ENCODE data around the gene PTPN1. TPM values are rescaled to one million over a fixed set of nuclear protein-coding genes. Genes with fewer than 3 reads are reported as not detected.
A peak's percentile ranks its signal among the peaks of the same experiment; 100 is the strongest.

PTPN1 gene
- total RNA-seq, 2 donors from 2014 or later = 33.2 to 37.9 TPM

DNA sequence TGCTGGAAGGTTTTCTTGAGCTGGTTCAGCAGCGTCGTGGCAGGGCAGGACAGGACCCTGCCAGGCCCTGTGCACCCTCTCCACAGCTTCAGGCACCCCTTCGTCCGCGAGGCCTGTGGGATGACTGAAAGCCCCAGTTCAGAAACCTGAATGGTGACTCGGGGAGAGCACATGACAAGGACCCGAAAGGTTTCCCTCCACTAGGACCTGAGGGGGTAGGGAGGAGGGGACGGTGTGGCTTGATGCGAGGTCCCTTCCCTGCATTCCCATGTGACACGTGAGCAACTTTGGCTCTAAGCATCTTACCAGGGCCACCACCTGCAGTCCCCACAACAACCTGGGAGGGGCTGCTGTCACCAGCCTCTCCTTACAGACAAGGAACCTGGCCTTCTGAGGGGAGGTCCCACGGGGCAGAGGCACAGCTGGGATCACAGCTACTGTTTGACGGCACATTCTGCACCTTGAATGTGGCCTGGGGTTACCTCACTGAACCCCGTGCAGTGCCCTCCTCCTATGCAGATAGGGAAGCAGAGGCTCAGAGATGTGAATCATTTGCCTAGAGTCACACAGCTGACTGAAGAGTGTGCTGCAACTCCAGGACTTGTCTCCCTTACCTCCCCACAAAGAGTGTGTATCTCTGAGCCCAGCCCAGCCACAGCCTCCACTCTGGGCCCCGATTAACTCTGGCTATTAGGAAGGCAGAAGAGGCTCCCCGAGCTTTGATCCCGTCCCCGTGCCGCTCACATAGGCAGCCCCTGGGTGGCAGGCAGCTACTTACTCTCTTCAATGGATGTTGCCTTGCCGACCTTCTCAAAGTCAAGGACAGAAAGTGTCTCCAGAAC, 84.6 kb downstream of the PTPN1 start:
- Histone ChIP-seq H3K27ac (no peak overlapping the region), H3K4me3 (no peak overlapping the region), H3K4me1 (peaks cover 4% of the 10 kb centered on the region), H3K36me3 (no peaks in the 10 kb centered on the region), H3K27me3 (no peaks in the 10 kb centered on the region), H3K9ac (ENCODE audit: low read depth in 2 of 2, low read length in 2 of 2) (no peak overlapping the region), H3K9me3 (no peaks in the 10 kb centered on the region)
- TF ChIP-seq, protein P1, sequence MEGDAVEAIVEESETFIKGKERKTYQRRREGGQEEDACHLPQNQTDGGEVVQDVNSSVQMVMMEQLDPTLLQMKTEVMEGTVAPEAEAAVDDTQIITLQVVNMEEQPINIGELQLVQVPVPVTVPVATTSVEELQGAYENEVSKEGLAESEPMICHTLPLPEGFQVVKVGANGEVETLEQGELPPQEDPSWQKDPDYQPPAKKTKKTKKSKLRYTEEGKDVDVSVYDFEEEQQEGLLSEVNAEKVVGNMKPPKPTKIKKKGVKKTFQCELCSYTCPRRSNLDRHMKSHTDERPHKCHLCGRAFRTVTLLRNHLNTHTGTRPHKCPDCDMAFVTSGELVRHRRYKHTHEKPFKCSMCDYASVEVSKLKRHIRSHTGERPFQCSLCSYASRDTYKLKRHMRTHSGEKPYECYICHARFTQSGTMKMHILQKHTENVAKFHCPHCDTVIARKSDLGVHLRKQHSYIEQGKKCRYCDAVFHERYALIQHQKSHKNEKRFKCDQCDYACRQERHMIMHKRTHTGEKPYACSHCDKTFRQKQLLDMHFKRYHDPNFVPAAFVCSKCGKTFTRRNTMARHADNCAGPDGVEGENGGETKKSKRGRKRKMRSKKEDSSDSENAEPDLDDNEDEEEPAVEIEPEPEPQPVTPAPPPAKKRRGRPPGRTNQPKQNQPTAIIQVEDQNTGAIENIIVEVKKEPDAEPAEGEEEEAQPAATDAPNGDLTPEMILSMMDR (IDR thresholded peaks at IDR 0.05) = no peak
- DNase-seq = no peak
- intact Hi-C loops (cut with DNase I) = no loop called here

DNA sequence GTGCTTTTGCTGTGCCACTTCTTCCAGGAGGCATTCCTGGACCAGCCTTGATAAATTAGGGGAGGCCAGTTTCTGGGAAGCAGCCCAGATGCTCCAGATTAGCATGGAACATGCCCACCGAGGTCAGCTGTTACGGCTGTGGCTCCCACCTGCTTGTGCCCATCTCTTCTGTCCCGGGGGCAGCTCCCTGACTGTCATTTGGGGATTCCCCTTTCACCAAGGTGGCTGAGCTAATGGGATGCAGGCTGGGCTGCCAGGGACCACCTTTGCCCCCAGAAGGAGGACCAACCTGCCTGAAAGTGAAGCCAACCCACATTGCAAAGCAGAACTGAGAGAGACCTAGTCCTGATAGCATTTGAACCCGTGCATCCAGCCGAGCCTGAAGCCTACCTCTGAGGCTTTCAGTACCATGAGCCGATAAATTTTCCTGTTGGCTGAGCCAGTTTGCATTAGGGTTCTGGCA, 85.3 kb downstream of the PTPN1 start:
- H3K4me3 ChIP-seq = no peak overlapping the region
- H3K4me1 ChIP-seq = peaks cover 4% of the 10 kb centered on the region
- no peaks in the 10 kb centered on the region for H3K27me3 ChIP-seq
- H3K9ac ChIP-seq (ENCODE audit: low read depth in 2 of 2, low read length in 2 of 2) = no peak overlapping the region
- H3K36me3 ChIP-seq = no peaks in the 10 kb centered on the region
- H3K9me3 ChIP-seq = no peaks in the 10 kb centered on the region
- H3K27ac ChIP-seq = no peak overlapping the region
- intact Hi-C loops (cut with DNase I) = no loop called here
- DNase-seq = no peak
- TF ChIP-seq, protein P1 (IDR thresholded peaks at IDR 0.05) = no peak

DNA sequence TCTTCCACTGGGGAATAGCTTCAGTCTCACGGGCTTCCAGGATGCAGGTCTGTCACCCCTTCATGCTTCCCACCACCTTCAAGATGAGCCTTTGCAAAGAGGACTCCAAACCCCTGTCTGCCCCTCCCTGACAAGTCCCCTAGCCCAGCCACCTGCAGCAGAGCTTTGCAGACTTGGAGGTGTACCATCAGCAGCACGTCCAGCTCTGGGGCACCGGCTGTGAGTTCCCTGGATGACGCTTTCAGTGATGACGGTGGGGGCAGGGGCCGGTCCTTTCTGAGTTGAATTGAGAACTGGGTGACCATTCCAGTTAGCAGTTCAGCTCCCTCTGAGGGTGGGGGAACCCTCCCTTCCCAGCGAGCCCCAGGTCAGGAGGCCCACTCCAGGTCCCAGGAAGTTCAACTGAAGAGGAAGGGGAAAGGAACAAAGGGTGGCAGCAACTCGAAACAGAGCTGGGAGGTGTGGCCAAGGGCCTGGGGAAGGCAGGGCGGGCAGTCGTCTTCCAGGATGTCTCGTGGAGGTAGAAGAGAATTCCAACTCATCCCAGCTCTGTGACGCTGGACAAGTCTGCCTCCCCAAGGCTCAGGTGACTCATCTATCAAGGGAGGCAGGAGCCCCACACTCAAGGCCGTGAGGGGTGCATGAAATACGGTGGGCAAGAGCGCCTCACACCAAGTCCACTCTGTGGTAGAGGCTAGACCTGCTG, 86.0 kb downstream of the PTPN1 start:
- Histone ChIP-seq H3K9me3 (no peaks in the 10 kb centered on the region), H3K4me3 (no peak overlapping the region), H3K9ac (ENCODE audit: low read depth in 2 of 2, low read length in 2 of 2) (peak overlapping the region in 1 of 2 donors; percentile 35), H3K27ac (no peak overlapping the region), H3K27me3 (no peaks in the 10 kb centered on the region), H3K4me1 (peaks cover 4% of the 10 kb centered on the region), H3K36me3 (no peaks in the 10 kb centered on the region)
- TF ChIP-seq, protein P1 (IDR thresholded peaks at IDR 0.05) = no peak
- DNase-seq = no peak
- intact Hi-C loops (cut with DNase I) = no loop called here

DNA sequence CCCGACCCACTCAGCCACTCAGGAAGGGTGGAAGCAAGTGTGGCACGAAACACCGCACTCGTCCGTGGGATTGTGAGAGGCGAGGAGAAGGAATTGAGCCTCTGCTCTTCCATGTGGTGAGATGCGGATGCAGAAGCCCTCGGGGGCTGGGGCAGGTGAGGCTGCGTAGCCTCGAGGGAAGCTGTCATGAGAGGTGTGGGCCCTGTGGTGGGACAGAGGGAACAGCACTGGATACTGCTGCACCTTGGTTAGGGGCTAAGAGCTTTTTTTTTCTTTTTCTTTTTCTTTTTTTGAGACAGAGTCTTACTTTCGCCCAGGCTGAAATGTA, 86.5 kb downstream of the PTPN1 start:
- Histone ChIP-seq H3K9ac (ENCODE audit: low read depth in 2 of 2, low read length in 2 of 2) (no peak overlapping the region), H3K9me3 (no peaks in the 10 kb centered on the region), H3K4me3 (no peak overlapping the region), H3K27ac (no peak overlapping the region), H3K4me1 (peaks cover 4% of the 10 kb centered on the region), H3K36me3 (no peaks in the 10 kb centered on the region), H3K27me3 (no peaks in the 10 kb centered on the region)
- intact Hi-C loops (cut with DNase I) = no loop called here
- DNase-seq = no peak
- TF ChIP-seq, protein P1 (IDR thresholded peaks at IDR 0.05) = no peak

DNA sequence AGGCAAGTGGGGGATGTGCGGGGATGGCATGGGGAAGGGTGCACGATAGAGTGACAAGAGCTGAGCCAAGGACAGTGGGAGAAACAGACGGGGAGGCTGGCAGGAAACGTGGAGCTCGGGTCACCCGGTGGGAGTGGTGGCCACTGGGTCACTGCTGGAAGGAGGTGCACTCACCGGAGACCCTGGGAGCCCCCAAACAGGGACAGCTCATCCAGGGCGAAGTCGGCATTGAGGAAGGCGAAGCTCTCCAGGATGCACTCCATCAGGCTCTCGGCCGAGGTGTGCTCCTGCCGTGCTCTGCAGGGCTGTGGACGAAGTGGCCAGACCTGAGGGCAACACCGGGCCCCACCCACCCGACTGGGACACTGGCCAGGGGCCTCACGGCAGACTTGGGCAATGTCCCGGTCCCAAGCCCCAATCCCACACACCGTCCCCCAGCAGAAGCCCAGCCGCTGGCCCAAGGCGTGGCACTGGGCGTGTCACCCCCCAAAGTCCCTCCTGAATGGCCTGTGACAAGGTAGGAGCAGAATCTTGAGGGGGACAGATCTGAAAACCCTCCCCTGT, 87.3 kb downstream of the PTPN1 start:
- H3K4me3 ChIP-seq = no peak overlapping the region
- no peak overlapping the region for H3K27ac ChIP-seq
- H3K36me3 ChIP-seq = no peaks in the 10 kb centered on the region
- TF ChIP-seq, protein P1 (IDR thresholded peaks at IDR 0.05) = no peak
- H3K9ac ChIP-seq (ENCODE audit: low read depth in 2 of 2, low read length in 2 of 2) = no peak overlapping the region
- no peak for DNase-seq
- H3K27me3 ChIP-seq = no peaks in the 10 kb centered on the region
- intact Hi-C loops (cut with DNase I) = no loop called here
- H3K9me3 ChIP-seq = no peaks in the 10 kb centered on the region
- H3K4me1 ChIP-seq = peaks cover 4% of the 10 kb centered on the region

Measured in colonic mucosa (tissue), 4 donors.